Measurements from ENCODE around the gene HERC2. TPM values are rescaled to one million over a fixed set of nuclear protein-coding genes. Genes with fewer than 3 reads are reported as not detected.

The HERC2 gene
- total and polyA plus RNA-seq, 2 donors (not counting 3 experiments of a cell fraction or from before 2014, with no cell fraction given), result 46.1 to 83.9 TPM

GRCh38 chr15:28179270-28179669, 142.7 kb downstream of the HERC2 start:
- Histone ChIP-seq H3K79me2 (ENCODE audit: control insufficient read depth, insufficient read depth, low read length) (no peaks in the 10 kb centered on the region), H3K9me3 (replicated peaks; ENCODE audit: control insufficient read depth, insufficient read depth, low read length) (no peaks in the 10 kb centered on the region), H4K20me1 (replicated peaks; ENCODE audit: control insufficient read depth, extremely low read depth, insufficient read depth, low read length) (no peaks in the 10 kb centered on the region), H3K4me2 (ENCODE audit: insufficient read depth, low read length) (no peak overlapping the region), H3K4me3 (replicated peaks in 1 of 3; ENCODE audit: insufficient read depth in 1 of 3, low read depth in 1 of 3, low read length in 3 of 3) (no peak overlapping the region), H3K36me3 (ENCODE audit: control insufficient read depth in 2 of 2, extremely low read depth in 1 of 2, insufficient read depth in 2 of 2, low read length in 2 of 2) (peaks cover 4 to 31% of the 10 kb centered on the region in 2 experiments), H3K9ac (replicated peaks; ENCODE audit: extremely low read depth, insufficient read depth, low read length) (no peak overlapping the region), H3K4me1 (ENCODE audit: control insufficient read depth, extremely low read depth, insufficient read depth, low read length) (no peaks in the 10 kb centered on the region), H3K9me1 (replicated peaks; ENCODE audit: control insufficient read depth, extremely low read depth, insufficient read depth, low read length) (no peaks in the 10 kb centered on the region), H3K27me3 (ENCODE audit: control insufficient read depth in 2 of 2, insufficient read depth in 2 of 2, low read length in 2 of 2) (no peaks in the 10 kb centered on the region), H2AFZ (ENCODE audit: low read depth, low read length) (no peak overlapping the region), H3K27ac (ENCODE audit: insufficient read depth, low read depth, low read length) (no peak overlapping the region)
- no peak for TF ChIP-seq GATA2 (IDR thresholded peaks at IDR 0.05; ENCODE audit: insufficient read depth, insufficient read length, low read depth, low read length)
- no peak for TF ChIP-seq JUN (IDR thresholded peaks at IDR 0.05; ENCODE audit: borderline replicate concordance, insufficient read depth, insufficient read length, low read depth)
- TF ChIP-seq MYC (IDR thresholded peaks at IDR 0.05; ENCODE audit: low read depth, low read length), result no peak
- no peak for TF ChIP-seq POLR2AphosphoS5 (IDR thresholded peaks at IDR 0.05; ENCODE audit: insufficient read depth, low read depth, low read length)
- TF ChIP-seq FOS (IDR thresholded peaks at IDR 0.05; ENCODE audit: borderline replicate concordance, insufficient read depth, low read length), result no peak
- no peak for TF ChIP-seq MAX (IDR thresholded peaks at IDR 0.05; ENCODE audit: insufficient read depth, insufficient read length)
- TF ChIP-seq CTCF (IDR thresholded peaks at IDR 0.05; ENCODE audit: extremely low read depth in 1 of 2, insufficient read depth in 1 of 2, low read depth in 1 of 2, low read length in 2 of 2), result no peak
- no peak for TF ChIP-seq POLR2A (IDR thresholded peaks at IDR 0.05; ENCODE audit: low read depth, low read length)
- no peak for TF ChIP-seq EZH2 (IDR thresholded peaks at IDR 0.05; ENCODE audit: borderline replicate concordance, low read depth, low read length, severe bottlenecking)
- dilution Hi-C loops (cut with MboI; ENCODE audit: extremely low pct_ligation_motif_present, low sequenced_read_pairs), result no loop called here
- ChIA-PET CTCF (interaction anchor here (1.2 kb wide), 1 partner anchor 53 kb away, joined by 4 read pairs; no protein-coding TSS in a partner anchor), POLR2A (no interaction called here)
- no peak for FAIRE-seq
- no TSS peak for BruUV-seq (replicated peaks)
- intact Hi-C loops (cut with micrococcal nuclease), result no loop called here
- DNase-seq (ENCODE audit: low read depth, low spot score), result no peak
